Stimulated activated naive CD4-positive, alpha-beta T cell treated with Interleukin-2 at 50 U/mL for 16 hours (primary cell): ENCODE measurements around the gene DCP1B.

ENCODE experiments used
- DNase-seq: peaks from one replicate; lab custom pipeline; 2025; lab: John Stamatoyannopoulos, UW

The DCP1B gene

GRCh38 chr12:2004113-2004929, at the start of gene DCP1B:
DCP1B (minus strand) TSS chr12:2004457; CDS start chr12:2004431, 26 bp downstream.
- DNase-seq, result peak; percentile 94

DNA sequence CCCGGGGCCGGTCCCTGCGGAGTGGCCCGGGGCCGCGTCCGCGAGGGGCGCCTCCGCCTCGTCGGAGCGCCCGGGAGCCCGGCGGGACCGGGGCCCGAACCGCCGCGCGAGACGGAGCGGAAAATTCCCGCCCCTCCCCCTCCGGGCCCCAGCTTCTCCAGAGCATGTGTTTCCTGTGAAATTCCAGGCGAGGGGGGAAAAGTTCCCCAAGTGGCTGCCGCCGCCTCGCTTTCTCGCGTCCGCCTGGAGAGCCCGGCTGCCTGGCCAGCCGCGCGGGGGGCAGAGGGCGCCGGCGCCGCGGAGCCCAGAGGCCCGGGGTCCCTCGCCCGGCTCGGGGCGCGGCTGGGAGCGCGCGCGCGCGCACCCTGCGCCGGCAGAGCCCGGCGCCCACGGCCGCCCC, 49.4 kb upstream of the DCP1B start:
- DNase-seq, result no peak

DNA sequence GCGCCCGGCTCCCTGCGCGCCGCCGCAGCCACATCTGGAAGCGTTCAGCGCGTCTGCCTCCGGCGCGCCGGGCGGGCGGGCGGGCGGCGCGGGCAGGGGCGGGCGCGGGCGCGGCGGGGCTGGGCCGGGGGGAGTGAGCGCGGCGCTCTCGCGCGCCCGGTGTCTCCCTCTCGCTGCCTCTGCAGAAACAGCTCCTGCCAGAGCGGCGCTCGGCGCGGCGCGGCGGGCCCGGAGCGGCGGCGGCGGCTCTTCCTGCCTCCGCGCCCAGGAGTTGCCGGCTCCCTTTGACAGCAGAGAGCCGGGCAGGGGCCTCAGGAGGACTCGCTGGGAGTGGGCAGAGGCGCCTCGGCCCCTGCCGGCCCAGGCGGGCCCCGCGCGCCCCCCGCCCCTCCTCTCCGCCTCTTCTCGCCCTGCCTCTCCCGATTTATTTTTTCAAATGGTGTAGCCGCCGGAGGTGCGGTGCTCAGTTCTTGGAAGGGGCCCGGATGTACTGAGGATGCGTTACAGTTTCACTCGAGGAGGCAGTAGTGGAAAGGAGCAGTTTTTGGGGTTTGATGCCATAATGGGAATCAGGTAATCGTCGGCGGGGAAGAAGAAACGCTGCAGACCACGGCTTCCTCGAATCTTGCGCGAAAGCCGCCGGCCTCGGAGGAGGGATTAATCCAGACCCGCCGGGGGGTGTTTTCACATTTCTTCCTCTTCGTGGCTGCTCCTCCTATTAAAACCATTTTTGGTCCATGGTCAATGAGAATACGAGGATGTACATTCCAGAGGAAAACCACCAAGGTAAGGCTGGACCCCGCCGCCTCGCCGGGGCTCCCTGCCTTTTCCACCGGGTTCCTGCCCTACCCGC, 48.8 kb upstream of the DCP1B start, which contains the start of gene CACNA1C:
CACNA1C (plus strand) TSS at position 162 of the 853 bp plus-strand sequence; CDS start at position 738, 576 bp downstream.
- no peak for DNase-seq

GRCh38 chr12:2051700-2052621, 47.7 kb upstream of the DCP1B start:
- no peak for DNase-seq

DNA sequence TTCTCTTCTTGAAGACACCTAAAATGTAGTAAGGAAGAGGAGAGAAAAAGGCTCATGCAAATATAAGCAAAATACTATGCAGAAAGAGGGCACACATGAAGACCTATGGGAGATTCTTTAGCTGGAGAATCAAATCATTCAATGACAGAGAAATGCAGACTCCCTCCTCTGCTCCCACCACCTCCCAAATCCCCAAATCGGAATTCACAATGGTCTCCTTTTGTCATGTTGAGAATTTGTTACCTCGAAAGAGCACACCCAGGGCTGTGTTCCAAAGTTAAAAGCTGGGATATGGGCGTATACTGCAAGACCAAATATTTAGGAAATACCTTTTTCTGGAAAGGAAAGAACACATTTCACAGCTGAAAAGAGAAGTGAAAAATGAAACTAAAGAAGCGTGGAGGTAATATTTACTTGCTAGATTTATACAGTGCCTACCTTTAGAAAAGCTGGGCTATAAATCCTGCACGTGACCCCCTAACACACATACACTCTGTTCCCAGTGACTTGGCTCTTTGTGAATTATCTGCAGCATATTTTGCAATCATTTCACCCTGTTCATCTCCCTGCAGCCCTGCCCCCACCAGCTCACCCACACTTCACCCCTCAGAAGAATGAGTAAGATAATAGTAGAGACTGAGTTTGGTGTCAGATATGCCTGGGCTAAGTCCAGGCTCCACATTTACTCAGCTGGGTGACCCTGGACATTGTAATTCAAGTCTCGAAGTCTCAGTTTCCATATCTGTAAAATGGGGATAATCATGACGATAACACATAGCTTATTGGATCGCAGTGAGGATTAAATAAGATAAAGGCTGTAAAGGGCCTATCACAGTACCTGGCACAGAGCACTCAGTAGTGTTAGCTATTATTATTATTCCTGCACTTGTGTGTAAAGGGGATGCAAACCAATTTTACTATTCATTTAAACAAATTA, 45.6 kb upstream of the DCP1B start:
- DNase-seq, result no peak

- no peak for DNase-seq
Measured at GRCh38 chr12:2047752-2048151, 43.5 kb upstream of the DCP1B start.

DNA sequence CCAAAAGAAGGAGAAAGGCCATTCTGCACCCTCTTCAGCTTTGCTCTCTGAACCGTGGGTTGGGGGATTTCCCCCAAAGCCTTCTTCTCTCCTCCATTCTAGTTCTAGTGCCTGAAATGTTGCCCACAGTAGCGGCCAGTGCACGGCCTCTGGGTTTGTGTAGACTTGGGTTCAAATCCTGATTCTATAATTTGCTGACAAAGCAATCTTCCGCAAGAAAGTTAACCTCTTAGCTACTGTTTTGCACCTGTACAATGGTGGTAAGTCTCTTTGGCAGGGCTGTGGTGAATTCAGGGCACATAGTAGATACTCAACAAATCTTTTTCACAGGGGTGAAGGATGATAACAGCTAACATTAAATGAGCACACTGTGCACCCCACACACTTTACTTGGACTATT, 42.7 kb upstream of the DCP1B start:
- DNase-seq, result no peak

- DNase-seq, result no peak
Measured at GRCh38 chr12:2044165-2044564, 39.9 kb upstream of the DCP1B start.

DNA sequence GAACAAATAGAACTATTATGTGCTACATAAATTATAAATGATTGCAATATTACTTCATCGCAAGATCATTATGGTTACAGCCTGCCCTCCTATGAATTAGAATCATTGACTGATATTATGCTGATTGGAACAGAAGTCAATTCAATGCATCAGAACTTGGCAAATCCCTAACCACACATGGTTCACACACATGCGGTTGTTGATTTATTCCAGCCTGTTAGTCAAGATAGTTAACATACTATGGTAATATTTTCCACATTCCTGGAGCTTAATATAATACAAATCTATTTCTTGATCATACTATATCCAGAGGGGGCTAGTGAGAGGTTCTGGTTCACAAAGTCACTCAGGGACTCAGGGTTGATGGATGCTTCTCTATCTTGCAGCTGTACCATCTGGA, 38.8 kb upstream of the DCP1B start:
- no peak for DNase-seq

- DNase-seq, result no peak
Measured at GRCh38 chr12:2039034-2039433, 34.8 kb upstream of the DCP1B start.

GRCh38 chr12:2035431-2036055, 31.3 kb upstream of the DCP1B start:
- DNase-seq, result no peak

GRCh38 chr12:2034633-2035430, 30.6 kb upstream of the DCP1B start:
- peak; percentile 83 for DNase-seq

DNA sequence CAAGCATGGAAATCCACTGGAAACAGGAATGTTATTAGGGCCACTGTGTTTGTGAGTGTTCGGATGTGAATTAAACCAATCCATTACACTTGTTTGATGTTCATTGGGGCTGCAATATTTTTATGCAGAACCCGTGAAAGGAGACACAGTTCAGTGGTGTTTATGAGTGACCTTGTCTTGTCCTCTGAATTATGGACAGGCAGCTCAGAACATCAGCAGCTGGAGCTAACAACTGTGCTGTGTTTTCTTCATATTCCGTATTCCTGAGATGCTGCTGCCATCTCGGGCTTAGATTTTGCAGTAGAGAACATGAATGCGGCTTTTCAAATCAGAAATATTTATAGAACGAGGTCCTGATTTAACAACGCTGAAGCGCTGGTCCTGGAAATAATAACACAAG, 28.2 kb upstream of the DCP1B start:
- no peak for DNase-seq

- no peak for DNase-seq
Measured at GRCh38 chr12:2029851-2030250, 25.6 kb upstream of the DCP1B start.

DNA sequence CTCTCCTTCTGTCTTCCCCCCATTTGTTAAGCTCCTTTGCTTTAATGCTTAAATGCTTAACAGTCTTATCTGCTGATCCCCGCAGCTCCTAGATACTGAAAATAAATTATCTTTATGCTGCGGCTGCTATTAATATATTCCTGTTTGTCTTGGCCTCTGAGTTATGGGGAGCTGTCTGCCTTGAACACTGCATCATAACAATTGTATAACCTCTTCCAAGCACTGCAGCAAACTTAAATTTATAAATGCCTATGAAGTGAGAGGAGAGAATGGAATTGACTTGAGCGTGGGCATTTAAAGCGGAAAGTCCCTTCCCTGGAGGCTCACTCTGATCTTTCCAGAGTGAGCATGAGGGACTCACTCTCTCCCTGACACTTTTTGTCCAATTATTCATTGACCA, 23.1 kb upstream of the DCP1B start:
- no peak for DNase-seq

GRCh38 chr12:2023365-2023764, 19.1 kb upstream of the DCP1B start:
- no peak for DNase-seq

DNA sequence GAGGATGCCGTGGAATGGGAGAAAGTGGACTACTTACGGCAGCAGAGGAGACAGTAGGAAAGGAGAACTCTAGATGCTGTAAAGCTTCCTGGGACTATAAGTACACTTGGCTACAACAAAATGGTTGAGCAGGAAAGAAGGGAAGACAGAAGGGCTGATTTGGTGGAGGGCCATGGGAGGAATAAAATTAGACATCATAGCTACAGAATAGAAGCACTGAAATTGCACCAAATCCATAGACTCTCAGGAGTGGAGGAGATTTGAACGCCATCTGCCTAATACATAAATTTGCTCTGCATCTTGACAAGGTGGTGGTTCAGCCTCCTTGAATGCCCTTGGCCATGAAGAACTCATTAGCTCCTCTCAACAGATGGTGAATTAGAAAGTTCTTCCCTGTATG, 16.3 kb upstream of the DCP1B start:
- DNase-seq, result no peak

- DNase-seq, result no peak
Measured at GRCh38 chr12:2019126-2019525, 14.9 kb upstream of the DCP1B start.

GRCh38 chr12:2018391-2018790, 14.1 kb upstream of the DCP1B start:
- no peak for DNase-seq
